ENCODE results near the gene DNAJB13.

The DNAJB13 gene

DNA sequence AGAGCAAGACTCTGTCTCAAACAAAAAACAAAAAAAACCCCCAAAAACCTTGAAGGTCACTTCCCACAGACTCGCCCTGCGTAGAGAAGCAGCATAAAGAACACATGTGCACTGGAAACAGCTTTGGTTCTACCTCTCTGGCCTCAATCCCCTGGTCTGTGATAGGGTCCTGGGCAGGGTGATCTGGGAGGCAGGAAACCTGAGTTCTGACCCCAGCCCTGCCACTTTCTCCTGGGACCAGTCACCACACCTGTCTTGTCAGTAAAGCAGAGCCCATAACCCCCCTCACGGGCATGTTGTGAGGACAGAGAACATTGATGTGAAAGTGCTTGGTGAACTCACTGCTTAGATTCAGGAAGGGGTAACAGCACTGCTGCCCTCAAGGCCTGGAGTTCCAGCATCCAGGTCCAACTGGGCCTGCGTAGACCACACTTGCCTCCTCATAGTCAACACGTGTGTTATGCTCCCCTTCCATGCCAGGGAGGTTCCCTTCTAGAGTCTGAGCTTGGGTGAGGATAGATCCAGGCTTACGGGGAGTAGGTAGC, 20.4 kb downstream of the DNAJB13 start:
- H3K27ac ChIP-seq (ENCODE audit: low read length) = no peak overlapping the region
- no peak overlapping the region for H3K4me3 ChIP-seq (ENCODE audit: low read length)
- H4K20me1 ChIP-seq (ENCODE audit: insufficient read depth, low read length) = no peaks in the 10 kb centered on the region
- TF ChIP-seq CTCF (IDR thresholded peaks at IDR 0.05; ENCODE audit: low read length) (no peak), EZH2phosphoT487 (IDR thresholded peaks at IDR 0.05; ENCODE audit: low read length) (no peak), EZH2 (optimal IDR thresholded peaks at IDR 0.05; ENCODE audit: low read depth, low read length) (no peak)
- H3K36me3 ChIP-seq (replicated peaks; ENCODE audit: insufficient read depth, low read length) = no peaks in the 10 kb centered on the region
- H3K9ac ChIP-seq (ENCODE audit: low read length) = no peak overlapping the region
- H3K9me3 ChIP-seq (replicated peaks; ENCODE audit: insufficient read depth, low read length) = no peaks in the 10 kb centered on the region
- no peaks in the 10 kb centered on the region for H3K9me2 ChIP-seq (replicated peaks; ENCODE audit: insufficient read depth, low read length)
- H3K4me1 ChIP-seq (ENCODE audit: low read length) = peaks cover 23% of the 10 kb centered on the region
- DNase-seq = no peak
- H3K27me3 ChIP-seq (replicated peaks; ENCODE audit: insufficient read depth, low read length) = no peaks in the 10 kb centered on the region
- peaks cover 27% of the 10 kb centered on the region; the same call in 1 of the 2 replicates for H3F3A ChIP-seq (ENCODE audit: insufficient read depth, low read length)
- no peaks in the 10 kb centered on the region for H3K79me2 ChIP-seq (ENCODE audit: low read length)
- H3K4me2 ChIP-seq (ENCODE audit: low read depth, low read length) = no peak overlapping the region
- H2AFZ ChIP-seq (ENCODE audit: low read length) = no peak overlapping the region

GRCh38 chr11:73972187-73972586, 21.4 kb downstream of the DNAJB13 start:
- 0 out of 2 replicates have a peak, but pooled peaks cover 1% of the 10 kb centered on the region for H3K79me2 ChIP-seq (ENCODE audit: low read length)
- H4K20me1 ChIP-seq (ENCODE audit: insufficient read depth, low read length) = no peaks in the 10 kb centered on the region
- H3K27ac ChIP-seq (ENCODE audit: low read length) = no peak overlapping the region
- no peak overlapping the region for H3K4me2 ChIP-seq (ENCODE audit: low read depth, low read length)
- H3K9me2 ChIP-seq (replicated peaks; ENCODE audit: insufficient read depth, low read length) = no peaks in the 10 kb centered on the region
- no peak for DNase-seq
- peaks cover 27% of the 10 kb centered on the region; the same call in 1 of the 2 replicates for H3F3A ChIP-seq (ENCODE audit: insufficient read depth, low read length)
- no peaks in the 10 kb centered on the region for H3K9me3 ChIP-seq (replicated peaks; ENCODE audit: insufficient read depth, low read length)
- H3K4me1 ChIP-seq (ENCODE audit: low read length) = peaks cover 23% of the 10 kb centered on the region
- no peak overlapping the region for H2AFZ ChIP-seq (ENCODE audit: low read length)
- H3K27me3 ChIP-seq (replicated peaks; ENCODE audit: insufficient read depth, low read length) = no peaks in the 10 kb centered on the region
- TF ChIP-seq EZH2phosphoT487 (IDR thresholded peaks at IDR 0.05; ENCODE audit: low read length) (no peak), CTCF (IDR thresholded peaks at IDR 0.05; ENCODE audit: low read length) (no peak), EZH2 (optimal IDR thresholded peaks at IDR 0.05; ENCODE audit: low read depth, low read length) (no peak)
- H3K4me3 ChIP-seq (ENCODE audit: low read length) = no peak overlapping the region
- no peaks in the 10 kb centered on the region for H3K36me3 ChIP-seq (replicated peaks; ENCODE audit: insufficient read depth, low read length)
- no peak overlapping the region for H3K9ac ChIP-seq (ENCODE audit: low read length)

DNA sequence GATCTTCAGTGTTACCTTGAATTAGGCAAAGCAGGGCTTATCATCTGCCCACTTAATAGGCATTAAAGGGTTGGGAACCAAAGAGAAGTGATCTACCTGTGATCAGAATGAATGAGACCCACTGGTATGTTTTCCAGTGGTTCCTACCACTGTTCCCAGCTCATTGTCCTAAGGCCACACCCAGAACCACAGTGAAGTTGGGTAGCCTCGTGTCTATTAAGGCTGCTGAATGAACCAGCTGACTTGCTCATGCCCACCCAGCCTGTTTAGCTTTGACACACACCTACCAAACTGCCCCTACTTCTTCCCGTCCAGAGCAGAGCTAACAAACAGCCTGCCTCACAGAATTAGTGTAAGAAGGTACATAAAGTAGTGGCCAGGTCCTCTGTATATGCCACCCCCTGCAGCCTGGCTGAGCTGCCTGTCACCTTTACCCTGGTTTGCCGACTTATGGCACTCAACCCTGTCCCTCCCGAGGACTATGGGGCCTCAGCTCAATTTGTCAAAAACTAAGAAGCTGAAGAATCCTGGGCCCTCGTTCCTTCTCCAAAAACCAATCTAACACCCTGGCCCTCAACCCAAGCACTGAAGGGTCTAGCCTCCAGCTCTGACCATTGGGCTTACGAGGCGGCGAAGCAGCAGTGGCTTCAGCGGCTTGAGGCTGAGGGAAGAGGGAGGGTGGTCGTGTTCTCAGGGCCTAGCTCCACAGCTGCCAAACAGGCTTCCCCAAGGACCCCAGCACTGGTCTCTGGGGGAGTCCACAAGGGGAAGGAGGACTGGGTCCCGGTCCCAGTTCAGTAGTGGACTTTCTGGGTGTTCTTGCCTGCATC, 22.0 kb downstream of the DNAJB13 start:
- Histone ChIP-seq H3K9ac (ENCODE audit: low read length) (no peak overlapping the region), H3K9me2 (replicated peaks; ENCODE audit: insufficient read depth, low read length) (no peaks in the 10 kb centered on the region), H4K20me1 (ENCODE audit: insufficient read depth, low read length) (no peaks in the 10 kb centered on the region), H3K27me3 (replicated peaks; ENCODE audit: insufficient read depth, low read length) (no peaks in the 10 kb centered on the region), H3K4me2 (ENCODE audit: low read depth, low read length) (no peak overlapping the region), H3K36me3 (replicated peaks; ENCODE audit: insufficient read depth, low read length) (peaks cover 4% of the 10 kb centered on the region), H3F3A (ENCODE audit: insufficient read depth, low read length) (peaks cover 27% of the 10 kb centered on the region; the same call in 1 of the 2 replicates), H3K4me3 (ENCODE audit: low read length) (no peak overlapping the region), H3K9me3 (replicated peaks; ENCODE audit: insufficient read depth, low read length) (no peaks in the 10 kb centered on the region), H3K27ac (ENCODE audit: low read length) (no peak overlapping the region), H2AFZ (ENCODE audit: low read length) (no peak overlapping the region), H3K79me2 (ENCODE audit: low read length) (peaks cover 7% of the 10 kb centered on the region; the same call in 1 of the 2 replicates), H3K4me1 (ENCODE audit: low read length) (peaks cover 23% of the 10 kb centered on the region)
- no peak for DNase-seq
- TF ChIP-seq CTCF (IDR thresholded peaks at IDR 0.05; ENCODE audit: low read length) (no peak), EZH2 (optimal IDR thresholded peaks at IDR 0.05; ENCODE audit: low read depth, low read length) (no peak), EZH2phosphoT487 (IDR thresholded peaks at IDR 0.05; ENCODE audit: low read length) (no peak)
